Tibial nerve (tissue), 4 donors: Measurements from ENCODE around the gene TRPM8. TPM values are rescaled to one million over a fixed set of nuclear protein-coding genes. Genes with fewer than 3 reads are reported as not detected.
"Not testable (repeated sequence)": the region's sequence is repeated elsewhere in the genome, so short reads cannot be mapped to it uniquely, and the experiment has no call there.

Experiments
- DNase-seq, 2 donors: peaks; one replicate each; pipeline ENCODE4 v3.0.0-alpha.2; 2019; ENCODE audit warnings: low spot score in 2 of 2
- H3K27ac ChIP-seq, 4 donors: fragments of 200-600 bp; sonication (generic) in 3 of 4; one replicate each; pipeline ENCODE4 v1.5.1; 2017 to 2019; ENCODE audit warnings: mild to moderate bottlenecking in 1 of 4
- H3K27me3 ChIP-seq, 2 donors: fragments of 200-600 bp; sonication (generic) in 1 of 2; one replicate each; pipeline versions ENCODE4 v1.5.1 to v1.6.0; 2017 to 2019
- H3K36me3 ChIP-seq, 3 donors: fragments of 200-600 bp; sonication (generic); one replicate each; pipeline ENCODE4 v1.5.1; 2018 to 2019
- H3K4me1 ChIP-seq, 4 donors: fragments of 200-600 bp; sonication (generic) in 3 of 4; one replicate each; pipeline ENCODE4 v1.5.1; 2017 to 2019
- H3K4me3 ChIP-seq, 4 donors: fragments of 200-600 bp; sonication (generic) in 3 of 4; one replicate each; pipeline ENCODE4 v1.5.1; 2017 to 2019; ENCODE audit warnings: mild to moderate bottlenecking in 1 of 4, moderate library complexity in 1 of 4
- H3K9me3 ChIP-seq, 4 donors: fragments of 200-600 bp; sonication (generic) in 3 of 4; one replicate each; pipeline ENCODE4 v1.5.1; 2017 to 2019
- EP300 ChIP-seq, 2 donors: sonication (generic); formaldehyde crosslinking; IDR thresholded peaks; one replicate each; pipeline ENCODE4 v1.6.1; 2017; ENCODE audit warnings: antibody characterized with exemption in 2 of 2, mild to moderate bottlenecking in 1 of 2
- POLR2A ChIP-seq, 2 donors: fragments of 450-650 bp; IDR thresholded peaks; one replicate each; pipeline ENCODE4 v1.6.1; 2017; ENCODE audit warnings: antibody characterized with exemption in 2 of 2, mild to moderate bottlenecking in 2 of 2, moderate library complexity in 2 of 2
- WGBS, 2 donors: methylation state at CpG; one replicate each; pipeline ENCODE4 v1.1.5; 2018; 5-methylcytosine and 5-hydroxymethylcytosine counted together
- total RNA-seq, 4 donors: library from RNA; depleted of rRNA; stranded (reverse); fragments of >200 nt; gene quantifications; one replicate each; pipeline ENCODE4 v1.1.0, GENCODE V29; 2016
- TF ChIP-seq, protein P1 (sequence below), 5 experiments: fragments of 200-600 bp in 3 of 5; fragments of 450-650 bp in 2 of 5; sonication (generic) in 3 of 5; IDR thresholded peaks; one replicate each; pipeline ENCODE4 v1.5.1; 2016 to 2019; ENCODE audit warnings: antibody characterized with exemption in 5 of 5, mild to moderate bottlenecking in 3 of 5, moderate library complexity in 2 of 5

Gene TRPM8
- total RNA-seq, 4 donors from 2014 or later, result not detected

- H3K4me3 ChIP-seq, result no peak overlapping the region
- H3K4me1 ChIP-seq, result no peaks in the 10 kb centered on the region
- no peaks in the 10 kb centered on the region for H3K27me3 ChIP-seq
- DNase-seq, result no peak
- 83 to 87% methylated on average over 2 of the region's 2 CpGs for whole genome bisulfite sequencing, 2 donors
- no peak overlapping the region for H3K27ac ChIP-seq
- H3K9me3 ChIP-seq, result no peaks in the 10 kb centered on the region
- no peaks in the 10 kb centered on the region for H3K36me3 ChIP-seq
- no peak for TF ChIP-seq POLR2A (IDR thresholded peaks at IDR 0.05)
- TF ChIP-seq, protein P1, sequence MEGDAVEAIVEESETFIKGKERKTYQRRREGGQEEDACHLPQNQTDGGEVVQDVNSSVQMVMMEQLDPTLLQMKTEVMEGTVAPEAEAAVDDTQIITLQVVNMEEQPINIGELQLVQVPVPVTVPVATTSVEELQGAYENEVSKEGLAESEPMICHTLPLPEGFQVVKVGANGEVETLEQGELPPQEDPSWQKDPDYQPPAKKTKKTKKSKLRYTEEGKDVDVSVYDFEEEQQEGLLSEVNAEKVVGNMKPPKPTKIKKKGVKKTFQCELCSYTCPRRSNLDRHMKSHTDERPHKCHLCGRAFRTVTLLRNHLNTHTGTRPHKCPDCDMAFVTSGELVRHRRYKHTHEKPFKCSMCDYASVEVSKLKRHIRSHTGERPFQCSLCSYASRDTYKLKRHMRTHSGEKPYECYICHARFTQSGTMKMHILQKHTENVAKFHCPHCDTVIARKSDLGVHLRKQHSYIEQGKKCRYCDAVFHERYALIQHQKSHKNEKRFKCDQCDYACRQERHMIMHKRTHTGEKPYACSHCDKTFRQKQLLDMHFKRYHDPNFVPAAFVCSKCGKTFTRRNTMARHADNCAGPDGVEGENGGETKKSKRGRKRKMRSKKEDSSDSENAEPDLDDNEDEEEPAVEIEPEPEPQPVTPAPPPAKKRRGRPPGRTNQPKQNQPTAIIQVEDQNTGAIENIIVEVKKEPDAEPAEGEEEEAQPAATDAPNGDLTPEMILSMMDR (IDR thresholded peaks at IDR 0.05), result no peak
These were observed 43.0 kb downstream of the TRPM8 start for GRCh38 chr2:233960203-233960602.

DNA sequence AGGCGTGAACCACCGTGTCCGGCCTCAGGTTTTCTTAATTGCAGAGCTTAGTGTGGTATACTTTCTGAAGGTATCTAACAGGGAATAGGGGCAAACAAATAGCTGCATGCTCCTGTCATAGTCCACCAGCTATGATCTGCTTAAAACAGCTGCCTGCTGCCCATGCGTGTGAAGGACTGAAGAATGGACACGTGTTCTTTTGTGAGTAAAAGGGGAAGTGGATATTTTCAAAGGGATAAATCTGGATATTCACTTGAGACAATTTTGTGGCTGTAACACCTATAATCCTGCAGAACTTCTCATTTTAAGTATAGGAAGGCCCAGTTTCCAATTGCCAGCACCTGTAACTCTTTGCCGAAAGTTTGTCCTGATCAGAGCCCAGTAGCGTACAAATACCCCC is 44.7 kb downstream of the TRPM8 start:
- Histone ChIP-seq H3K9me3 (no peaks in the 10 kb centered on the region), H3K27me3 (no peaks in the 10 kb centered on the region), H3K4me1 (no peaks in the 10 kb centered on the region), H3K27ac (no peak overlapping the region), H3K4me3 (no peak overlapping the region), H3K36me3 (no peaks in the 10 kb centered on the region)
- no peak for TF ChIP-seq POLR2A (IDR thresholded peaks at IDR 0.05)
- TF ChIP-seq EP300 (IDR thresholded peaks at IDR 0.05), result no peak
- TF ChIP-seq, protein P1 (IDR thresholded peaks at IDR 0.05), result no peak
- no peak for DNase-seq
- 87 to 92% methylated on average over 7 of the region's 7 CpGs for WGBS, 2 donors

- TF ChIP-seq, protein P1 (IDR thresholded peaks at IDR 0.05), result no peak
- TF ChIP-seq EP300 (IDR thresholded peaks at IDR 0.05) (no peak), POLR2A (IDR thresholded peaks at IDR 0.05) (no peak)
- Histone ChIP-seq H3K27ac (no peak overlapping the region), H3K4me3 (no peak overlapping the region), H3K36me3 (no peaks in the 10 kb centered on the region), H3K9me3 (no peaks in the 10 kb centered on the region), H3K27me3 (no peaks in the 10 kb centered on the region), H3K4me1 (no peaks in the 10 kb centered on the region)
- DNase-seq, result no peak
- 89 to 95% methylated on average over 9 of the region's 9 CpGs for WGBS, 2 donors
These were observed 47.4 kb downstream of the TRPM8 start for GRCh38 chr2:233964581-233964980.

- no peaks in the 10 kb centered on the region for H3K27me3 ChIP-seq
- no peaks in the 10 kb centered on the region for H3K4me1 ChIP-seq
- no peak for DNase-seq
- WGBS, 2 donors, result 67 to 72% methylated on average over 10 of the region's 10 CpGs
- H3K9me3 ChIP-seq, result no peaks in the 10 kb centered on the region
- no peaks in the 10 kb centered on the region for H3K36me3 ChIP-seq
- no peak overlapping the region for H3K27ac ChIP-seq
- no peak overlapping the region for H3K4me3 ChIP-seq
- TF ChIP-seq POLR2A (IDR thresholded peaks at IDR 0.05), result no peak
- no peak for TF ChIP-seq EP300 (IDR thresholded peaks at IDR 0.05)
- TF ChIP-seq, protein P1 (IDR thresholded peaks at IDR 0.05), result no peak
These were observed 47.9 kb downstream of the TRPM8 start for GRCh38 chr2:233965032-233965603.

- not testable (repeated sequence) for H3K9me3 ChIP-seq, H3K4me1 ChIP-seq, H3K27ac ChIP-seq, H3K36me3 ChIP-seq, H3K4me3 ChIP-seq, DNase-seq, H3K27me3 ChIP-seq
- 86 to 88% methylated on average over 7 of the region's 7 CpGs for WGBS, 2 donors
These were observed 48.5 kb downstream of the TRPM8 start for GRCh38 chr2:233965646-233966045.

GRCh38 chr2:233966388-233966787 is 49.2 kb downstream of the TRPM8 start:
- no peak for TF ChIP-seq POLR2A (IDR thresholded peaks at IDR 0.05)
- TF ChIP-seq EP300 (IDR thresholded peaks at IDR 0.05), result no peak
- TF ChIP-seq, protein P1 (IDR thresholded peaks at IDR 0.05), result no peak
- WGBS, 2 donors, result 74 to 79% methylated on average over 7 of the region's 7 CpGs
- H3K4me3 ChIP-seq, result no peak overlapping the region
- no peak overlapping the region for H3K27ac ChIP-seq
- H3K4me1 ChIP-seq, result no peaks in the 10 kb centered on the region
- no peaks in the 10 kb centered on the region for H3K27me3 ChIP-seq
- H3K9me3 ChIP-seq, result no peaks in the 10 kb centered on the region
- no peaks in the 10 kb centered on the region for H3K36me3 ChIP-seq
- DNase-seq, result no peak
